ENCODE results near the gene LIPH. TPM values are rescaled to one million over a fixed set of nuclear protein-coding genes. Genes with fewer than 3 reads are reported as not detected.
A peak's percentile ranks its signal among the peaks of the same experiment; 100 is the strongest.

Gene LIPH
- total RNA-seq, 1 donor = not detected

DNA sequence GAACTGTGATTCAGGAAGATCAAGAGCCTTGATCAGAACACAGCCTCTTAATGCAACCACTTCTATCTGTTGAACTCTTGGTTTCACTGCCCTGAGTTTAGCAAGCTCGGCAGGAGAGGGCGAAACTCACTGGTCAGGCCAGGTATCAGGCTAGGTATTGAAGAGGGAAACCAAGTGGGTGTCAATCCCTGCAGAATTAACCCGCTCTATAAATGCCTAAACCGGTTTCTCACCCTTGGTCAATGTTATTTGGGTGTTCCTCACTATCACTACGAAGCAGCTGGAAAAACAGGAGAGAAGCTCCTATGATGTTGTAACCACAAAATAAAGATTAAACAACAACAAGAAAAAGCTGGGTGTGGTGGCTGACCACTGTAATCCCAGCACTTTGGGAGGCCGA, 23.9 kb downstream of the LIPH start:
- no peaks in the 10 kb centered on the region for H3K9me3 ChIP-seq (ENCODE audit: low read depth, low read length)
- H3K79me2 ChIP-seq (ENCODE audit: insufficient read depth, low read length) = no peaks in the 10 kb centered on the region
- no peaks in the 10 kb centered on the region for H3K4me1 ChIP-seq (ENCODE audit: insufficient read depth, low read length)
- no peaks in the 10 kb centered on the region for H3K36me3 ChIP-seq (ENCODE audit: insufficient read depth, low read length)
- H2AFZ ChIP-seq (ENCODE audit: low read length) = no peak overlapping the region
- no peak overlapping the region for H3K27ac ChIP-seq (ENCODE audit: low read depth, low read length)
- H3K4me2 ChIP-seq (ENCODE audit: insufficient read depth, low read length) = no peak overlapping the region
- no peaks in the 10 kb centered on the region for H3K27me3 ChIP-seq (ENCODE audit: insufficient read depth, low read length)
- TF ChIP-seq, protein P1, sequence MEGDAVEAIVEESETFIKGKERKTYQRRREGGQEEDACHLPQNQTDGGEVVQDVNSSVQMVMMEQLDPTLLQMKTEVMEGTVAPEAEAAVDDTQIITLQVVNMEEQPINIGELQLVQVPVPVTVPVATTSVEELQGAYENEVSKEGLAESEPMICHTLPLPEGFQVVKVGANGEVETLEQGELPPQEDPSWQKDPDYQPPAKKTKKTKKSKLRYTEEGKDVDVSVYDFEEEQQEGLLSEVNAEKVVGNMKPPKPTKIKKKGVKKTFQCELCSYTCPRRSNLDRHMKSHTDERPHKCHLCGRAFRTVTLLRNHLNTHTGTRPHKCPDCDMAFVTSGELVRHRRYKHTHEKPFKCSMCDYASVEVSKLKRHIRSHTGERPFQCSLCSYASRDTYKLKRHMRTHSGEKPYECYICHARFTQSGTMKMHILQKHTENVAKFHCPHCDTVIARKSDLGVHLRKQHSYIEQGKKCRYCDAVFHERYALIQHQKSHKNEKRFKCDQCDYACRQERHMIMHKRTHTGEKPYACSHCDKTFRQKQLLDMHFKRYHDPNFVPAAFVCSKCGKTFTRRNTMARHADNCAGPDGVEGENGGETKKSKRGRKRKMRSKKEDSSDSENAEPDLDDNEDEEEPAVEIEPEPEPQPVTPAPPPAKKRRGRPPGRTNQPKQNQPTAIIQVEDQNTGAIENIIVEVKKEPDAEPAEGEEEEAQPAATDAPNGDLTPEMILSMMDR (IDR thresholded peaks at IDR 0.05; ENCODE audit: extremely low read depth, low read depth, low read length) = no peak
- H4K20me1 ChIP-seq (ENCODE audit: insufficient read depth, low read length) = no peaks in the 10 kb centered on the region
- no peak for DNase-seq (ENCODE audit: insufficient read length, low spot score, missing footprints)
- H3K4me3 ChIP-seq (ENCODE audit: insufficient read depth, low read length) = no peak overlapping the region

DNA sequence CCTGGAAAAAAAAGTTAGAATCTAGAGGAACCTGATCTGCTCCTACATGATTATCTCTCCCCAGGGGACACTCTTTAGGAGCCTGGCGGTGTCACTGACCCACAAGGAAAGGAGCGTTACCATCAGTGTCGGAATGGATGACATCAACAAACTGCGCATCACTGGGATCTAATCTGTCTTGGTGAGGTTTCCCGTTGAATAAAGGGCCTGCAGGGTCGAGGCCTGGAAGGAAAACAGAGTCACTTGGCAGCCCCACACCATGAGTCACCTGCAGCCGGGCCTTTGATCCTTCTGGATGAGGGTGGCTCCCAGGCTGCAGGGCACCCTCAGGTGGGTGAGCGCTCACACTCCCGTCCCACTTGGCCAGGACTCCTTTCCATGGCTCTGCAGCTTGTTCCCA, 25.0 kb downstream of the LIPH start:
- H3K27ac ChIP-seq (ENCODE audit: low read depth, low read length) = no peak overlapping the region
- TF ChIP-seq, protein P1 (IDR thresholded peaks at IDR 0.05; ENCODE audit: extremely low read depth, low read depth, low read length) = no peak
- H3K4me1 ChIP-seq (ENCODE audit: insufficient read depth, low read length) = no peaks in the 10 kb centered on the region
- H4K20me1 ChIP-seq (ENCODE audit: insufficient read depth, low read length) = no peaks in the 10 kb centered on the region
- no peak overlapping the region for H3K4me3 ChIP-seq (ENCODE audit: insufficient read depth, low read length)
- no peaks in the 10 kb centered on the region for H3K36me3 ChIP-seq (ENCODE audit: insufficient read depth, low read length)
- H3K9me3 ChIP-seq (ENCODE audit: low read depth, low read length) = no peaks in the 10 kb centered on the region
- H2AFZ ChIP-seq (ENCODE audit: low read length) = no peak overlapping the region
- DNase-seq (ENCODE audit: insufficient read length, low spot score, missing footprints) = peak; percentile 21
- H3K27me3 ChIP-seq (ENCODE audit: insufficient read depth, low read length) = no peaks in the 10 kb centered on the region
- no peaks in the 10 kb centered on the region for H3K79me2 ChIP-seq (ENCODE audit: insufficient read depth, low read length)
- H3K4me2 ChIP-seq (ENCODE audit: insufficient read depth, low read length) = no peak overlapping the region

DNA sequence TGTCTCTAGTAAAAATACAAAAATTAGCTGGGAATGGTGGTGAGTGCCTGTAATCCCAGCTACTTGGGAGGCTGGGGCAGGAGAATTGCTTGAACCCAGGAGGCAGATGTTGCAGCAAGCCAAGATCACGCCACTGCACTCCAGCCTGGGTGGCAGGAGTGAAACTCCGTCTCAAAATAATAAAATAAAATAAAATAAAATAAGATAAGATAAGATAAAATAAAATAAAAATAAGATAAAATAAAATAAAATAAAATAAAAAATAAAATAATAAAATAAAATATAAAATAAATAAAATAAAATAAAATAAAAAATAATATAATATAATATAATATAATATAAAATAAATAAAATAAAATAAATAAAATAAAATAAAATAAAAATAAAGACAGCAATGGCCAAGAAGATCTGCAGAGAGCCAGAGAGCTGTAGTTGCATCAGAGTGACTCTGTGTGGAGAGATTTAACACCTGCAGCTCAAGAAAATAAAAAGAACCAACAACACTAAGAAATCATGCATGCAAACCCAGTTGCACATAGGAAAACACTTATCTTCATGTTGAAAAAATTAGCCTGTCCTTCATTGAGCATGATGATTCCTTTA, 25.9 kb downstream of the LIPH start:
- no peak for DNase-seq (ENCODE audit: insufficient read length, low spot score, missing footprints)
- no peaks in the 10 kb centered on the region for H3K79me2 ChIP-seq (ENCODE audit: insufficient read depth, low read length)
- peaks cover 4% of the 10 kb centered on the region for H3K27me3 ChIP-seq (ENCODE audit: insufficient read depth, low read length)
- H3K4me3 ChIP-seq (ENCODE audit: insufficient read depth, low read length) = no peak overlapping the region
- H2AFZ ChIP-seq (ENCODE audit: low read length) = no peak overlapping the region
- H3K9me3 ChIP-seq (ENCODE audit: low read depth, low read length) = no peaks in the 10 kb centered on the region
- H3K36me3 ChIP-seq (ENCODE audit: insufficient read depth, low read length) = no peaks in the 10 kb centered on the region
- H3K4me2 ChIP-seq (ENCODE audit: insufficient read depth, low read length) = no peak overlapping the region
- H4K20me1 ChIP-seq (ENCODE audit: insufficient read depth, low read length) = no peaks in the 10 kb centered on the region
- H3K4me1 ChIP-seq (ENCODE audit: insufficient read depth, low read length) = no peaks in the 10 kb centered on the region
- TF ChIP-seq, protein P1 (IDR thresholded peaks at IDR 0.05; ENCODE audit: extremely low read depth, low read depth, low read length) = no peak
- H3K27ac ChIP-seq (ENCODE audit: low read depth, low read length) = no peak overlapping the region

DNA sequence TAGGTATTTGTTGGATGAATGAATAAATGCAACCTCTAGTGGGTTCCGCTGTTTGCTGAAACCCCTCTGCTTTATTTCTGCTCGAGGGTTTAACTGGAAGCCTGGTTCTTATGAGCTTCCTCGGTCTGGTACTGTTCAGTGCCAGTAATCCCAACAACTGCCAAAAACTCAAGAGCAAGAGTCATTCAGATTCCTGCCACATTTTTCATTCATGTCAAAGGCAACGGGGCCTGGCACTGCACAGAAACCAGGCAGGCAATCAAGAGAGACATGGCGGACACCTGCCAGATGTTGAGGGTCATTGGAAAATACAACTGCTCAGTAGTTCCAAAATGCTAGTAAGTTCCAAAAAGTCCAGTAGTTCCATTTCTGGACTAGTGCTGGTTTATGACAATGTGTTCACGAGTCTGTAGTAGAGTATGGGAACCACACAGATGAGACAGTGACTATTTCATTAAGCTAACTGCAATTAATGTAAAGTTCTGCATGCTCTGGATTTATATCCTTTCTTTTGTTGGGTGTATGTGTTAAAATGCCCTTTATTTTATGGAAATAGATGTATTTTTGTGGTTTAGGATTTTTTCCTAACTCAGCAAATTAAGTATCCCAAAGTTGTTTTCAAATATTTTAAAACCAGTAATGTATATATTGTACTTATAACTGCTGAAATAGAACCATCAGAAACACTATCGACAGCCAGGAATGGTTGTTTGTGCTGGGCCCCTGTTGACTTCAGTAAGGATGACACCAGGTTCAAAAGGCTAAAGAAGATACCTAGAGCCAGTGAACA, 30.8 kb downstream of the LIPH start:
- no peak for DNase-seq (ENCODE audit: insufficient read length, low spot score, missing footprints)
- Histone ChIP-seq H3K36me3 (ENCODE audit: insufficient read depth, low read length) (no peaks in the 10 kb centered on the region), H3K4me3 (ENCODE audit: insufficient read depth, low read length) (no peak overlapping the region)

More for the DNA sequence above, 30.8 kb downstream of the LIPH start:
- TF ChIP-seq, protein P1 (IDR thresholded peaks at IDR 0.05; ENCODE audit: extremely low read depth, low read depth, low read length) = no peak
- H4K20me1 ChIP-seq (ENCODE audit: insufficient read depth, low read length) = no peaks in the 10 kb centered on the region
- peaks cover 4% of the 10 kb centered on the region for H3K27me3 ChIP-seq (ENCODE audit: insufficient read depth, low read length)
- no peaks in the 10 kb centered on the region for H3K79me2 ChIP-seq (ENCODE audit: insufficient read depth, low read length)
- no peak overlapping the region for H3K27ac ChIP-seq (ENCODE audit: low read depth, low read length)
- H3K9me3 ChIP-seq (ENCODE audit: low read depth, low read length) = no peaks in the 10 kb centered on the region
- no peak overlapping the region for H3K4me2 ChIP-seq (ENCODE audit: insufficient read depth, low read length)
- no peaks in the 10 kb centered on the region for H3K4me1 ChIP-seq (ENCODE audit: insufficient read depth, low read length)
- no peak overlapping the region for H2AFZ ChIP-seq (ENCODE audit: low read length)
